GM19438 (cell line): ENCODE data around the gene TLCD3B.
A peak's percentile ranks its signal among the peaks of the same experiment; 100 is the strongest.

Experiments
- ATAC-seq: cut with Tn5 transposase; IDR thresholded peaks from one replicate; pipeline ENCODE4 v1.9.1; 2021; ENCODE audit warnings: low read depth; ENCODE audit not compliant: unreplicated experiment

TLCD3B gene

DNA sequence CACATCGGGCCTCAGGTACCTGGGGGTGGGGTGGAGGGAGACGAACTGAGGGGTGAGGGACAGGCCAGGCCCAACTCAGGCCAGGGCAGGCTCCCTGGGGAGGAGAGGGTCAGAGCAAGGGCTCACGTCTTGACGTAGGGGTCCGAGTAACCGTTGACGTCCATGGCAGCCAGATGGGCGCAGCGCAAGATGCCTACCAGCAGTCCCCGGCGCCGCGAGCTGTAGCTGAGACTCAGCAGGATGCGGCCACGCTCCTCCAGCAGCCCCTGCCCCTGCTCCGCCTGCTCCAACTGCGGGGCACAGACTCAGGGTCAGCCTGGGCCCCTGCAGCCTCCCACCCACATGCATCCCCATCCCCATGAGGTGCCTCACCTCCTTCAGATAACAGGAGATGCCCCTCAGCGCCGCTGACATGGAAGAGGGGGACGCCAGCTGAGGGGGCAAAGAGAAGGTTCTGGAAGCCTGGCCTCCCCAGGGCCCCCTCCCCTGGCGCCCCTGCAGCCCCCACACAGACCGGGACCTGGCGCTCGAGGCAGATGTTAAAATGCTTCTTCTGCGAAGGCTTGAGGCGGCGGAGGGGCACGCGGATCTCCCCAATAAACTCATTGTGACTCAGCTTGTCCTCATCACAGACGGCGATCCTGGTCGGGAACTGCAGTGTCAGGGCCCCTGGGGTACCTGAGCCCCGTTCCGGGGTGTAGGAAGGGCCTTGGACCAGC lies 24.3 kb downstream of the TLCD3B start:
- ATAC-seq, result no peak

DNA sequence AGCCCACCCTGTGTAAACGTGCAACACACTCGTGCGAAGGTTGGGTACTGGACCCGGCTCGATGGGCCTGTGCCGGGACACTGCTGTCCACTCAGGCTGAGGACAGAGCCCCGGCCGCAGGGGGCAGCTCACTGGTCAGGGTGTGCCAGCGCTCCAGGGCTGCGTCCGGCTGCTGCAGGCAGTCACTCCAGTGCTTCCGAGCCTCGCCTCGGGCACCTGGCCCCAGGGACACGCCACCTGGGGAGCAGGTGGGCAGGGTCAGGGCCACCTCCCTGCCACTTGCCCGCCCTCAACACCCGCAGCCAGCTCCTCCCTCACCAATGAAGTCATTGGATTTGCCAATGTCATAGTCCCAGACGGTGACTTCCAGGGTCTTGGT lies 25.0 kb downstream of the TLCD3B start:
- no peak for ATAC-seq

DNA sequence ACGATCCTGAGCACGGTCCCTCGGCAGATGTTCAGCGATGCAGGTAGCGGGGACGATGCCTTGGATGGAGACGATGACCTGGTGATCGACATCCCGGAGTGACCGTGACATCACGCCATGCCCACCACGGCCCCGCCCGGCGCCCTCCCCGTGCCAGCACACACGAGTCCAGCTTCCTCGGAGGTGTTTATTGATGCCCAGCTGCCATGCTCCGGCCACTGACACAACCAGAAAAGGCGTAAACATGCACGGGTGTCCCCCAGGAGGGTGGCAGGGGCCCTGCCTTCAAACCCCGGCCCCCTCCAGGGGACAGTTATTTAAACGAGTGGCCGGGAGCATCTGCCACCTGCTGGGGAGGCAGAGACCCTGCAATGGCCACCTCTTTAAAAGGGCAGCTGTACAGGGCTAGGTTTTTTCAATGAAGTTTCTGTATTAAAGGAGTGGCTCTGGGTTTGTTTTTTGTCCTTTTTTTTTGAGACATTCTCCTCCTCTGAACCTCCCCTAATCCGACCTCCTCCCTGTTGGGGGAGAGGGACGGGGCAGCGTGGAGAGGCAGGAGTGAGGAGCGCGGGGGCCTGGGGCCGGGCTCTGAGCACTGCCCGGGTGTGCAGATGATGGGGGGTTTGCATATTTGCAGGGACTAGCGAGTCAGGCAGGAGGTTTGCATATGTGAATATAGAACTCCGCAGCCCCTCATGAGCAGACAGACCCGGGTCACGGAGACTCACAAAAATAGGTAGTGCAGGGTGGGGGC lies 25.6 kb downstream of the TLCD3B start:
- no peak for ATAC-seq

DNA sequence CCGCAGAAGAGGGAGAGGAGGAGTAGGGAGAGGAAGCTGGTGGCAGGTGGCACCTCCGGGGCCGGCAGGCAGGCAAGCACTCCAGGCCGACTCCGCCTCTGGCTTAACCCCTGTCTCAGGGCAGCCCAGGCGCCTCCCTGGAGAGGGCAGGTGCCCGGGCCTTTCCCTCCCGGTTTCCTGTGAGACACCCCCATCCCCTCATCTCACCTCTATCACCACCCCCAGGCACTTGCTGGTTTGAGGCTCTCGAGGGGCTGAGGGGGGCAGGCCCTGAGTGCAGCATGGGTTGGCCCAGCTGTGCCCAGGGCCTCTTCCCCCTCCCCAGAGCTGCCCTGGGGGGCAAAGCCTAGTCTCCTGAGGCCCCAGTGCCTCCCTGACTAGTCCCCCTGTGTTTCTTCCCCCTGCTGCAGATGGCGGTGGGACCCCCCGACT lies 26.2 kb downstream of the TLCD3B start:
- no peak for ATAC-seq

DNA sequence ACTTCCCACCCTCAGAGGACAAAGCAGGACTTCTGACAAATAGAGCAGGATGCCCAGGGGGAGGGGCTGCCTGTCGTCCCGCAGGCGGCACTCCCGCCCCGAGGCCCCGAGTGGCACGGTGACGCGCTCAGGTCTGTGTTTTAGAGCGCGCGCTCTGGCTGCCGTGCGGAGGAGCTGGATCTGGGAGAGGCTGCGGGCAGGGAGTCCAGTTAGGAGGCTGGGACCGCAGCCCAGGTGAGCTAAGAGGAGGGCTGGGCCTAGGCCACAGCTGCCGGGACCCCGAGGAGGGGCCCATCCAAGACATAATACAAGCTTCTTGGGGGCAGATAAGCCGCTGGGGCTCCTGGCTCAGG lies 26.7 kb downstream of the TLCD3B start:
- ATAC-seq, result no peak

DNA sequence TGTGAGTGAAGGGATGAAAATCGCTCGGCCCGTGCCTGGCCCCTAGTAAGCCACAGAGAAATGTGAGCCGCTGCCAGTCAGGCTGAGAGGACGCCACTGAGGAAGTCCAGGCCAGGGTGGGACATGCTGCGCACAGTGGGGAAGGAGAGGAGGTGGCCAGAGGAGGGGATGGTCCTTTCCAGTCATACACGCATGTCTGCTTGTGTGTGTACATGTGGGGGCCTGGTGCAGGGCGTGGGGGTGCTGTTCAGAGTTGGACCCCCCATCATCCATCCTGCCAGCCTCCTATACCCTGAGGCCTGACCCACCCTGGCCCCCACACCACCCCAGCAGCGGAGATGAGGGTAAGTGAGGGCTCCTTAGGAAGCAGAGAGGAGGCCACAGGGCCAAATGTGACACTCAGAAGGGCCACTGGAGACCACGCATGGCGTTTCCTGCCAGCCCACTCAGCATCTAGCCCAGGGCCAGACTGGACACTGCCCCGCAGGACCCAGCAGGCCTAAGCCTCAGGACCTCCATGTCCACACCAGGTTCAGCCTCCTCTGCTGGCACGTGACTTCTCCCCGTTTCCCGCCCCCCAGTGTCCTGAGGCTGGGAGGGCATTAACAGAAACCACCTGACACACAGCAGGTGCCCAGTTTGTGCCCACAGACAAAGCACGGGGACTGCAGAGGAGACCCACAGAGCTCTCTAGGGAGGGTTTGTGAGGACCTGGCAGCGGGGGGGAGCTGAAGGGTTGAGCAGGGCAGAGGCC lies 27.2 kb downstream of the TLCD3B start:
- no peak for ATAC-seq

DNA sequence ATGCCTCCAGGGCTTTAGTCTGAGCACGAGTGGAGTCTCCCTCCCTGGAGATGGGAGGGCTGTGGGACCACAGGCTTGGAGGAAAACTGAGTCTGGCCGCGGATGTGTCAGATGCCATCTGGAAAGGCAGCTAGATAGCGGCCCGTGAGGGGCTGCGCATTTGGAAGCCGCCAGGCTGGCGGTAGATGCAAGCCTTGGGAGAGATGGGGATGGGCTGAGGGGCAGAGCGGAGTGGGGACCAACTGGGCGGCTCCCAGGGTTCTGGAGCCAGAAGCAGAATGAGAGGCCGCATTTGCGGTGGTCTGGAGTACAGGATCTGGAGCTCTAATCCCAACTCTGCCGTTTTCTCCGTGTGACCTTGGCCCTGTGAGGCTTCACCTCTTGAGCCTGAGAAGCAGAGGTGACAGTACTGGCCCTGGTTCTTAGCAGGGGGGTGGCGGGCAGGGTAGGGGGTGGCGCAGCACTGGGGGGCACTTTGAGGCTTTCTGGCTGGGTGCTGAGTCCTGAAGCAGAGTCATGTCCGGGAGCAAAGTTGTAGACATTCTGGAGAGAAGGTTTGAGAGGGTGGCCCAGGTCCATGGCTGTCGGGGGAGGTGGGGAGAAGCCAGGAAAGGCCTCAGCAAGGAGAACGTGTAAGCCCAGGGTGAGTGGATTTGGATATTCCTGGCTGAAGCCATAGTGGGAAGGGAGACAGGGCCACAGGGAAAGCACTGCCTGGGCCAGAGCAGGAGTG lies 28.3 kb downstream of the TLCD3B start:
- no peak for ATAC-seq

DNA sequence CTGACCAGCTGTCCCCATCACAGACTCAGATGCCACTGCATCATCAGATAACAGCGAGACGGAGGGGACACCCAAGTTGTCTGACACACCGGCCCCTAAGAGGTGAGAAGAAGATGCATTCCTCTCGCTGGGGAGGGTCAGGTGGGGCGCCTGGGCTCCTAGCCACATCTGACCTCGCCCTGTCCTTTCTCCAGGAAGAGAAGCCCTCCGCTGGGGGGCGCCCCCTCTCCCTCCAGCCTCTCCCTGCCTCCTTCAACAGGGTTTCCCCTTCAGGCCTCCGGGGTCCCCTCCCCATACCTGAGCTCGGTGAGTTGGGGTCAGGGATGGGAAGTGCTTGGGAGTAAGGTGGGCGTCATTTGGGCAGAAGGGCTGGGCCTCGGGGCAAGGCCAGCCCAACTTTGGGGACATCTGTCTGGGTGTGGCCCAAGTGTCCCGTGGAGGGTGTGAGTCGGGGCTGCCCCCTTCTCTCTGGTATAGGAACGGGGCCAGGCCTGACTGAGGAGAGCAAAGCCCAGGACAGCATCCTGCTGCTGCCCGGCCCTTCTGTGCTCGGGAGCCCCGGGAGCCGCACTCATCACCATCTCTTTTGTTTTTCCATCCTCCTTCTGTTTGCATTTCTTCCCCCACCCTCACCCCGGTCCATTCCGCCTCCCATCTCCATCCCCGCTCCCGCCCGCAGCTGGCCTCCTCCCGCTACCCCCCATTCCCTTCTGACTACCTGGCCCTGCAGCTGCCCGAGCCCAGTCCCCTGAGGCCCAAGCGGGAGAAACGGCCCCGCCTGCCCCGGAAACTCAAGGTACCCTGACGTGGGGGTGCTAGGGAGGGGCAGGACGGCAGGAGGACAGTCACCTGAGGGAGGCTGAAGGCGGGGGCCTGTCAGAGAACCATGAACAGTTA lies 30.1 kb downstream of the TLCD3B start:
- ATAC-seq, result no peak

DNA sequence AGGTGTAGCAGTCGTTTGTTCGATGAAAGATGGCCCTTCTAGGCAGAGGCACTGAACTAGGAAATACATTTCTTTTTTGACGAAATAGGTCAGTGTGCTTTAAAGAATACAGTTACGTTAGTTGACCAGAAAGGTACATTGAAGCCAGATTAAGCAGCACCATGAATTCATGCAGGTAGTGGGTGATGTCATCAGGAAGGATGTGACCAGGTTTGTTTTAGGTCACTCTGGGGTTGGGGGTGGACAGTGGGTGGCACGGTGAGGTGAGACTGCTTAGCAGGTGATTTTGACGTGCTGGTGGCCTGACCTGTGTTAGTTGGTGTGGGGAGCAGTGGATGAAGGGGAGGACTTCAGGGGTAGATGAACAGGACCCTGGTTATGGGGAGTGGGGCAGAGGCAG lies 31.5 kb downstream of the TLCD3B start:
- no peak for ATAC-seq

DNA sequence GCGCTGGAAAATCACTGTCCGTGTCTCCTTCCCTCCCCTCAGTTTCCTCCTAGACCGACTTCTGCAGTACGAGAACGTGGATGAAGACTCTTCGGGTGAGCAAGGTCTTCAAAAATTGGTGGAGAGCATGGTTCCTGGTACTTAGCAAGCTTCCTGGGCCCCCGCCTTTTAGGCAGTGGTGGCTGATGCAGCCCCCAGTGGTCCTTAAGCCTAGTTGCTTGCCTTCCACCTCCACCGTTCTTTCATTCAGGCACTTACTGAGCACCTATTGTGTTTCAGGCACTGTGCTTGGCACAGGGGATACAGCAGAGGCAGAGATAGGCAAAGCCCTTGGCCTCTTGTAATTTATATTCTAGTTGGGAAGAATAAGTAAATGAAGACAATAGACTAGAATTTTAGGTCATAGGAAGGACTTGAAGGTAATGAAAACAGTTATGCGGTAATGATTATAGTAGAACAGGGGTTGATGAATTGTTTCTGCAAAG lies 34.3 kb downstream of the TLCD3B start:
- ATAC-seq, result no peak

DNA sequence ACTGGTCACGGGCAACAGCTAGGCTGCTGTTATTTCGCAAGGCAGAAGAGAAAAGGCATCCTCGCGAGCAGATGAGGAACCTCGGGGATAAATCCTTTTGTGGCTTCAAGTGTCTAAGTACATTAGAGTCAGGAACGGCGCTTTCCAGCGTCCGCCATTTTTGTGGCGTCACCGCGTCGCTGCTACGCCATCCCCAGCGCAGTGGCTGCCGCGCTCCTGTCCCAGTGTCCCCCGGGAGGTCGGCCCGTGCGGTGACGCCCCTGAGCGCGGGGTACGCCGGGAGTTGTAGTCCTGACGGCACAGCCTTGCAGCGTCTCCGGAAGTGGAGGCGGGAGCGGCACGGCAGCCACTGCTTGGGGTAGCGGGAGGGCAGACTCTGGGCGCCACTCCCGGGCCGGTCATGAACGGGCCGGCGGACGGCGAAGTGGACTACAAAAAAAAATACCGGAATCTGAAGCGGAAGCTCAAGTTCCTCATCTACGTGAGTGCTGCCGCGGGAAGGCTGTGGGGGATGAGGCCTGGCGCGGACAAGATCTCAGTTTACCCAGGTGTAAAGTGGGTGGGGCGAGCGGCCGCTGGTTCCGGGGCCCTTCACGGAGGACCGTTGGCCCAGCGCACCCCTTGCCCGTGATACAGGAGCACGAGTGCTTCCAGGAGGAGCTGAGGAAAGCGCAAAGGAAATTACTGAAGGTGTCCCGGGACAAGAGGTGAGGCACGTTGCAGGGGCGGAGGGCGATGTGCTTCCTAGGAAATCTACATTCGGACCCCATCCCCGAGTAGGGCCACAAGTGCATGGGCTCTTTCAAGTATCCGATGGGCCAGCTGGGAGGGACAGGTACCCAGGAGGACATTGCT lies 34.9 kb downstream of the TLCD3B start, which contains the start of gene INO80E:
INO80E (plus strand) TSS at position 331 of the 855 bp plus-strand sequence; CDS start at position 401, 70 bp downstream.
- peak; percentile 91 for ATAC-seq

DNA sequence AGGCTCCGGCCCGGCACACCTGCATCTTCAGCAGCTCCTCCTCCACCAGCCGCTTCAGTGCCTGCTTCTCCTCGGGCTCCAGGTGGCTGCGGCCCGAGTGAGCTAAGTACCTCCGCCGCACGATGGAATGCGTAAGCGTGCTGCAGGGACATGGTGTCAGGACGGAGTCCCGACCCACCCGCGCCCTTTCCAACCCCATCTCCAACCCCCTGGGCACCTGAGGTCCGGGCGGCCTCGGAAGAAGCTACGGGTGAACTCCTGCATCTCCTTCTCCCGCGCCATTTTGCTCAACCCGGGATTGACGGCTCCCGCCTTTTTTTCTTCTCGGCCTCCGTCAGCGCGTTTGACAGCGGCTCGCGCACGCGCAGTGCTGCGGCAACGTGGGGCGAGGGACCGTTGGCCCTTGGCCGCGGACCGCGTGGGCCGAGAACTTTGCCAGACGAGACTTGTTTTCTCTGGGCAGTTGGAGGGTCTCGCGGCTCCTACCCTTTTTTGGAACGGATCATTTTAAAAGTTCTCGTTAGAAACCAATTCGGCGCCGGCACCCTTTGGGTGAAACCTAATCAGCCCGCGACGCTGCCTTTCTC lies 35.7 kb downstream of the TLCD3B start, which contains the start of gene HIRIP3:
HIRIP3 (minus strand) TSS at position 294 of the 587 bp plus-strand sequence; CDS start at position 282, 12 bp downstream.
- peak; percentile 59 for ATAC-seq

DNA sequence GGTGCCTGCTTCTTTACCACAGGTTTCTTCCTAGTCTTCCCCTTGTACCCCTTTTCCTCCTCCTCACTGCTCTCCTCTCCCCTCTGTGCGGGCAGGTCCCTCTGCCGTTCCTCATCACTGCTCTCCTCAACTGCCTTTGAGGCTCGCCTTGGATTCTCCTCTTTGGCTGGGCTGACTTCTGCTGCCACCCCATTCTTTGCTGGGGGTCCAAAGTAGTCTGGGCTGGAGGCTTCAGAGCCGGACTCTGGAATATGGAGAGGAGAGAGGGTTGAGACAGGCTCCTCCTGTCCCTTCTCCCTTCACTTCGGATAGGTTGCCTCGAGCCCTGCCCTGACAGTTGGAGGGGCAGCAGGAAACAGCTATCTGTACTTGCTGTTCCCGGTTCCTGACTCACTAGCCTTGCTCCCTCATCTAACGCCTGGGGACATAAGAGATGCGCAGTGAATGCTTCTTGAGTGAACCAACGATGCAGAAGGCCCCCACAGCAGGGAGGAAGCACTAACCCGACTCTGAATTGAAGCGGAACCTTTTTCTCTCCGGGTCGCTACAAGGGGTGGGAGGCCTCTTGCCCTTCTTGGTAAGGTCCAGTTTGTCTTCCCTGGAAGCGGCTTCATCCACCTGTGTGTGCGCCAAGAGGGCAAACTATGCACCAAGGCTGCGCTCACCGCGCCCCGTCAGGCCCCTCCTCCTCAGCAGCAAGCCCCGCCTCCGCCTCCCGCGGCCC lies 36.3 kb downstream of the TLCD3B start:
- ATAC-seq, result no peak

DNA sequence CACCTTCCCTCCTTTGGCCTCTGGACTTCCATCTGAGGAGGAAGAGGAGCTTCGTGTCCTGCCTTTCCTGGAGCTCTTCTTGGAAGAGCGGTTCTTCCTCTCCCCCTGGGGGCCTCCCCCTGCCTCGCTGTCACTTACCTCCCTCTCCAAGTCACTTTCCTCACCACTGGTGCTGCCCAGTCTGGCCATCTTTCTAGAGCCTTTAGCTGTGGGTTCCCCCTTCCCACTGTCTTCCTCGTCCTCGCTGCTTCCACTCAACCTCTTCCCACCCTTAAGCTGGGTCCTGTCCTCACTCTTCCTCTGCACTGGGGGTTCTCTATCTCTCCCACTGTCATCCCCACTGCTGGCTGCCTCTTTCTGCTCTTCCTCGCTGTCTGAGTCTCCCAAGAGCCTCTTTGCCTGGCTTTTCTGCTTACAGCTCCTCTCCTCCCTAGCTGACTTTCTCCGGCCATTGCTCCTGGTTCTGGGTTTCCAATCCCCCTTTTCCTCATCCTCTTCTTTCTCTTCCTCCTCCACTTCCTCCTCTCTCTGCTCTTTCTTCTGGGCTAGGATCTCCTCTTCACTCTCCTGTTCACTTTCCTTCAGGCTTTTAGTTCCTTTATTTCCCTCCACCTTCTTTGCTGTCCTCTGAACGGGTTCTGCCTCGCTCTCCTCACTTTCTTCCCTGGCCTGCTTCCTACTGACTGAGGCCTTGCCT lies 37.0 kb downstream of the TLCD3B start:
- no peak for ATAC-seq

DNA sequence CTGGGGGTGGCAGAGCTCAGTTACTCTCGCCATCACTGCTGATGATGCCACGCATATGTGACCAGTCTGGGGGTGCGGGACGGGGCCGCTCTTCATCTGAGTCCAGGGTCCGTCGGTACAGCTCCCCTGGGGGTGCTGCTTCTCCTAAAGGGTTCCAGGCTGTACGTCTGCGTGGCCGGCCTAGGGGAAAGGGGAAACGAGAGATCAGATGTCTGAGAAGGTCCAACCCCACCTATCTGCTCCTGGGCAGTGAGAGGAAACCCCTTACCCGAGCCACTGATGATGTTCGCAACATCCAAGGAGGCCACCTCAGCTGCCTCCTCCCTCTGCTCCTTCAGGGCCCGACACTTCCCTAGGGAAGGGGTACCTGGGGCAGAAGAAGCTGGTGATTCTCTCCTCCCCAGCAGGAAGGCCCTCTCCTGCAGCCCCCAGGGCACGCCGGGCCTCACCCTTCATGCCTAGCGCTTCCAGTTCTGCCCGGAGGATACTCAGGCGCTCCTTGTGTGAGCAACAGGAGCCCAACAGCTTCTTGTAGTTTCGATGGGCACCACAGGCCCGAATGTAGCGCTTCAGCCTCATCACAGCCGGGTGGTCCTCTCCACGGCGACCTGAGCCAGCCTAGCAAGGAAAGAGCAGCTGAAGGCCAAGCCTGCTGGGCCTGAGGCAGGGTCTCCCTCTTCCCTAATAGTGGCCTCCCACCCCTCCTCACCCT lies 37.7 kb downstream of the TLCD3B start:
- ATAC-seq, result no peak

DNA sequence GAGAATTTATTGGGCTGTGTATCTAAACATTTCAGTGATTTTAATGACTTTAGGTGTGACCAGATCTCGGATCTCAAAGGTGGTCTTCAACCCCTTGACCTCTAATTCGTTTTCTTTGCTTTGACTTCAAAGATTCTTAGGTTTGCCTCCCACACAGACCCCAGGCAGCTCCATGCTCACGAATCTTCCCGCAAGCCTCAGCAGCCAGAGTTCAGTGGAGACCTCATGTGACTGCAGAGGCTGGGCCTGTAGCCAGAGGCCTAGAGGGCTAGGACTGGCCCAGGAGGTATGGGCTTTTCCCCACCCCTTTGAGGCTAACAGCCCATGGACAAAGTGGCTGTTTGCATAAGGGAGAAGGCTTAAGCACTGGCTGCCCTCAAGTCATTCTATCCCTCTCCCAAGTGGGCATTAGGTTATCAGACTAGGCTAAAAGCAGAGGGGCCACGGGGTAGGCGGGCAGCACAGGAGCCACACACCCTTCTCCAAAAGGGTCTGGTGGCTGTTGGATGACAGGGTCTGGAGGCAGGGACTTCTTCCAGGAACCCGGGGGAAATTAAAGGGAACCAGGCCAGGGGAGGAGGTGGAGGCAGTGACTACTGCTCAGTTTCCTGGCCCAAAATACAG lies 38.6 kb downstream of the TLCD3B start:
- ATAC-seq, result no peak
